GM12801 (cell line): ENCODE measurements around the gene DNAJC18.

Experiments
- CTCF ChIP-seq: IDR thresholded peaks from one replicate; pipeline ENCODE4 v1.5.1; 2011; ENCODE audit warnings: control low read depth; ENCODE audit not compliant: insufficient read length; ENCODE audit errors: extremely low read depth

Gene DNAJC18

DNA sequence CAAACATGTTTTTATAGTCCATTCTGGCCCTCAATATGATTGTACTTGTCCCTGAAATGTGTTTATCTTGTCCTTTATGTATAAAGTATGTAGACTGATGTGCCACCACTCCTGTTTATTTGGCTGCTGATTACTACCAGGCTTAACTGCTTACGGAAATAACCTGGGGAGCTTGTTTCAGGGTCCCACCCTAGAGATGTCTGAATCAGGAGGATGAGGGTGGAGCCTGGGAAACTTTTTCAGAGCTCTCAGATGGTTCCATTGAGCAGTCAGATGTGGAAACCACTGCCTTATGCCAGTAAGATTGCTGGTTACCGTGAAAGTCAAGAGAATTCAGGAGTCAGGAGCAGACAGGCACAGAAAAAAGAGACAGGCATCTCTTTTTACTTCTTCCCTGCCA lies 75.4 kb downstream of the DNAJC18 start:
- TF ChIP-seq CTCF: no peak

DNA sequence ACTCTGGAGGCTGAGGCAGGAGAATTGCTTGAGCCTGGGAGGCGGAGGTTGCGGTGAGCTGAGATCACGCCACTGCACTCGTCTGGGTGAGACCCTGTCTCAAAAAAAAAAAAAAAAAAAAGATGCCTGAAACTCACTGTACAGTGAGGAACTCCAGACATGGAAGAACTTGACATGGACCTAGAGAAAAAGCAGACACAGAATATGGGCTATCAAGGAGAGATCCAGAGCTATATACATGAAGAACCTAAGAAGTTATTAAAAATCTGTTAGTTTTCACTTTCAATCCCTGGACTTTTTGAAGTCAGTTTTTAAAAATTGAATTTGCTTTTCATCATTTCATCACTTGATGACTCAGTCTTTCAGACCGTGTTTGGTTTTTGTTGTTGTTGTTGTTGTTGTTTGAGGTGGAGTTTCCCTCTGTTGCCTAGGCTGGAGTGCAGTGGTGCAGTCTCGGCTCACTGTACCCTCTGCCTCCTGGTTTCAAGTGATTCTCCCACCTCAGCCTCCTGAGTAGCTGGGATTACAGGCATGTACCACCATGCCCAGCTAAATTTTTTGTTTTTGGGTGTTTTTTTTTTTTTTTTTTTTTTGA lies 77.4 kb downstream of the DNAJC18 start:
- no peak for TF ChIP-seq CTCF

- TF ChIP-seq CTCF: no peak
Measured at GRCh38 chr5:139360384-139360783, 78.9 kb downstream of the DNAJC18 start.
